ENCODE data around the gene PLCB4.

Gene PLCB4

GRCh38 chr20:9454791-9455190 is 385.9 kb downstream of the PLCB4 start:
- Histone ChIP-seq H3K79me1 (replicated peaks; ENCODE audit: low read length, poor library complexity, severe bottlenecking) (no peaks in the 10 kb centered on the region), H2AK5ac (ENCODE audit: low read length, severe bottlenecking) (no peak overlapping the region), H2BK12ac (ENCODE audit: low read length in 2 of 2) (no peak overlapping the region), H3K23ac (ENCODE audit: low read length in 2 of 2) (no peak overlapping the region), H3K14ac (ENCODE audit: low read length in 2 of 2) (no peak overlapping the region), H3K18ac (ENCODE audit: low read depth in 1 of 2, low read length in 2 of 2) (no peak overlapping the region), H4K8ac (ENCODE audit: low read length) (no peak overlapping the region), H4K91ac (ENCODE audit: low read length) (no peak overlapping the region), H3K9me3 (ENCODE audit: control insufficient read depth, low read length) (no peaks in the 10 kb centered on the region), H3K27me3 (ENCODE audit: control insufficient read depth in 1 of 2, insufficient read depth in 1 of 2, low read length in 2 of 2) (no peaks in the 10 kb centered on the region), H3K27ac (ENCODE audit: low read length, poor library complexity, severe bottlenecking) (no peak overlapping the region), H3K4ac (ENCODE audit: low read depth in 1 of 2, low read length in 2 of 2) (no peak overlapping the region), H3K4me2 (ENCODE audit: low read length, poor library complexity, severe bottlenecking) (no peak overlapping the region), H3K4me3 (ENCODE audit: insufficient read depth in 1 of 2, low read depth in 1 of 2, low read length in 2 of 2) (no peak overlapping the region), H3K4me1 (ENCODE audit: control insufficient read depth, insufficient read depth, low read depth, low read length) (no peaks in the 10 kb centered on the region), H2BK5ac (ENCODE audit: low read depth, low read length, poor library complexity, severe bottlenecking) (no peak overlapping the region), H2AFZ (ENCODE audit: low read depth, low read length) (no peak overlapping the region), H3K36me3 (ENCODE audit: control insufficient read depth in 1 of 2, insufficient read depth in 2 of 2, low read depth in 1 of 2, low read length in 2 of 2) (peaks cover 0 to 21% of the 10 kb centered on the region in 2 experiments), H2BK15ac (ENCODE audit: low read depth, poor library complexity, severe bottlenecking) (no peak overlapping the region), H3K9ac (ENCODE audit: low read length) (no peak overlapping the region), H2BK120ac (ENCODE audit: low read depth, low read length) (no peak overlapping the region)
- WGBS = 87% methylated on average over 2 of the region's 2 CpGs
- DNase-seq = peak; percentile 3

GRCh38 chr20:9457136-9457535 is 388.2 kb downstream of the PLCB4 start:
- H4K8ac ChIP-seq (ENCODE audit: low read length) = no peak overlapping the region
- no peak for DNase-seq
- H3K4ac ChIP-seq (ENCODE audit: low read depth in 1 of 2, low read length in 2 of 2) = no peak overlapping the region
- no peak overlapping the region for H3K4me2 ChIP-seq (ENCODE audit: low read length, poor library complexity, severe bottlenecking)
- no peaks in the 10 kb centered on the region for H3K9me3 ChIP-seq (ENCODE audit: control insufficient read depth, low read length)
- no peak overlapping the region for H2BK12ac ChIP-seq (ENCODE audit: low read length in 2 of 2)
- 100% methylated on average over 2 of the region's 2 CpGs for WGBS
- H2BK5ac ChIP-seq (ENCODE audit: low read depth, low read length, poor library complexity, severe bottlenecking) = no peak overlapping the region
- H3K27ac ChIP-seq (ENCODE audit: low read length, poor library complexity, severe bottlenecking) = no peak overlapping the region
- H2AK5ac ChIP-seq (ENCODE audit: low read length, severe bottlenecking) = no peak overlapping the region
- no peaks in the 10 kb centered on the region for H3K27me3 ChIP-seq (ENCODE audit: control insufficient read depth in 1 of 2, insufficient read depth in 1 of 2, low read length in 2 of 2)
- H3K18ac ChIP-seq (ENCODE audit: low read depth in 1 of 2, low read length in 2 of 2) = no peak overlapping the region
- H2BK15ac ChIP-seq (ENCODE audit: low read depth, poor library complexity, severe bottlenecking) = no peak overlapping the region
- peaks cover 5% of the 10 kb centered on the region for H3K4me1 ChIP-seq (ENCODE audit: control insufficient read depth, insufficient read depth, low read depth, low read length)
- no peak overlapping the region for H4K91ac ChIP-seq (ENCODE audit: low read length)
- no peak overlapping the region for H2AFZ ChIP-seq (ENCODE audit: low read depth, low read length)
- H3K36me3 ChIP-seq (ENCODE audit: control insufficient read depth in 1 of 2, insufficient read depth in 2 of 2, low read depth in 1 of 2, low read length in 2 of 2) = peaks cover 0 to 28% of the 10 kb centered on the region in 2 experiments
- no peak overlapping the region for H3K14ac ChIP-seq (ENCODE audit: low read length in 2 of 2)
- H3K9ac ChIP-seq (ENCODE audit: low read length) = no peak overlapping the region
- no peak overlapping the region for H2BK120ac ChIP-seq (ENCODE audit: low read depth, low read length)
- H3K23ac ChIP-seq (ENCODE audit: low read length in 2 of 2) = no peak overlapping the region
- no peak overlapping the region for H3K4me3 ChIP-seq (ENCODE audit: insufficient read depth in 1 of 2, low read depth in 1 of 2, low read length in 2 of 2)
- no peaks in the 10 kb centered on the region for H3K79me1 ChIP-seq (replicated peaks; ENCODE audit: low read length, poor library complexity, severe bottlenecking)

GRCh38 chr20:9458138-9458796 is 389.4 kb downstream of the PLCB4 start:
- no peak overlapping the region for H2BK15ac ChIP-seq (ENCODE audit: low read depth, poor library complexity, severe bottlenecking)
- H2AFZ ChIP-seq (ENCODE audit: low read depth, low read length) = no peak overlapping the region
- no peak overlapping the region for H3K4ac ChIP-seq (ENCODE audit: low read depth in 1 of 2, low read length in 2 of 2)
- no peak overlapping the region for H3K14ac ChIP-seq (ENCODE audit: low read length in 2 of 2)
- WGBS = 73% methylated on average over 1 of the region's 1 CpG
- peak; percentile 20 for DNase-seq
- no peak overlapping the region for H2BK120ac ChIP-seq (ENCODE audit: low read depth, low read length)
- no peak overlapping the region for H3K23ac ChIP-seq (ENCODE audit: low read length in 2 of 2)
- no peak overlapping the region for H3K27ac ChIP-seq (ENCODE audit: low read length, poor library complexity, severe bottlenecking)
- no peak overlapping the region for H3K4me2 ChIP-seq (ENCODE audit: low read length, poor library complexity, severe bottlenecking)
- H3K9me3 ChIP-seq (ENCODE audit: control insufficient read depth, low read length) = no peaks in the 10 kb centered on the region
- no peak overlapping the region for H4K91ac ChIP-seq (ENCODE audit: low read length)
- no peak overlapping the region for H3K4me3 ChIP-seq (ENCODE audit: insufficient read depth in 1 of 2, low read depth in 1 of 2, low read length in 2 of 2)
- no peak overlapping the region for H4K8ac ChIP-seq (ENCODE audit: low read length)
- no peaks in the 10 kb centered on the region for H3K27me3 ChIP-seq (ENCODE audit: control insufficient read depth in 1 of 2, insufficient read depth in 1 of 2, low read length in 2 of 2)
- H2BK12ac ChIP-seq (ENCODE audit: low read length in 2 of 2) = no peak overlapping the region
- no peaks in the 10 kb centered on the region for H3K79me1 ChIP-seq (replicated peaks; ENCODE audit: low read length, poor library complexity, severe bottlenecking)
- peaks cover 0 to 28% of the 10 kb centered on the region in 2 experiments for H3K36me3 ChIP-seq (ENCODE audit: control insufficient read depth in 1 of 2, insufficient read depth in 2 of 2, low read depth in 1 of 2, low read length in 2 of 2)
- peaks cover 5% of the 10 kb centered on the region for H3K4me1 ChIP-seq (ENCODE audit: control insufficient read depth, insufficient read depth, low read depth, low read length)
- no peak overlapping the region for H3K18ac ChIP-seq (ENCODE audit: low read depth in 1 of 2, low read length in 2 of 2)
- H3K9ac ChIP-seq (ENCODE audit: low read length) = no peak overlapping the region
- no peak overlapping the region for H2BK5ac ChIP-seq (ENCODE audit: low read depth, low read length, poor library complexity, severe bottlenecking)
- no peak overlapping the region for H2AK5ac ChIP-seq (ENCODE audit: low read length, severe bottlenecking)

GRCh38 chr20:9460518-9460917 is 391.6 kb downstream of the PLCB4 start:
- Histone ChIP-seq H3K27me3 (ENCODE audit: control insufficient read depth in 1 of 2, insufficient read depth in 1 of 2, low read length in 2 of 2) (no peaks in the 10 kb centered on the region), H2AFZ (ENCODE audit: low read depth, low read length) (no peak overlapping the region), H3K4me3 (ENCODE audit: insufficient read depth in 1 of 2, low read depth in 1 of 2, low read length in 2 of 2) (no peak overlapping the region), H3K23ac (ENCODE audit: low read length in 2 of 2) (no peak overlapping the region), H2BK120ac (ENCODE audit: low read depth, low read length) (no peak overlapping the region), H2AK5ac (ENCODE audit: low read length, severe bottlenecking) (no peak overlapping the region), H2BK5ac (ENCODE audit: low read depth, low read length, poor library complexity, severe bottlenecking) (no peak overlapping the region), H3K4ac (ENCODE audit: low read depth in 1 of 2, low read length in 2 of 2) (no peak overlapping the region), H3K14ac (ENCODE audit: low read length in 2 of 2) (no peak overlapping the region), H3K79me1 (replicated peaks; ENCODE audit: low read length, poor library complexity, severe bottlenecking) (no peaks in the 10 kb centered on the region), H3K9me3 (ENCODE audit: control insufficient read depth, low read length) (no peaks in the 10 kb centered on the region), H3K9ac (ENCODE audit: low read length) (no peak overlapping the region), H2BK12ac (ENCODE audit: low read length in 2 of 2) (no peak overlapping the region), H3K36me3 (ENCODE audit: control insufficient read depth in 1 of 2, insufficient read depth in 2 of 2, low read depth in 1 of 2, low read length in 2 of 2) (peaks cover 0 to 28% of the 10 kb centered on the region in 2 experiments), H4K91ac (ENCODE audit: low read length) (no peak overlapping the region), H4K8ac (ENCODE audit: low read length) (no peak overlapping the region), H3K27ac (ENCODE audit: low read length, poor library complexity, severe bottlenecking) (peak overlapping the region; percentile 74), H3K4me1 (ENCODE audit: control insufficient read depth, insufficient read depth, low read depth, low read length) (peaks cover 5% of the 10 kb centered on the region), H3K4me2 (ENCODE audit: low read length, poor library complexity, severe bottlenecking) (no peak overlapping the region), H2BK15ac (ENCODE audit: low read depth, poor library complexity, severe bottlenecking) (no peak overlapping the region), H3K18ac (ENCODE audit: low read depth in 1 of 2, low read length in 2 of 2) (no peak overlapping the region)
- WGBS = 60% methylated on average over 1 of the region's 2 CpGs
- DNase-seq = no peak
